GM06990 (cell line): ENCODE measurements around the gene ITFG1.

Experiments
- DNase-seq: peaks from one replicate; pipeline ENCODE4 v3.0.0-alpha.2; 2011; ENCODE audit not compliant: insufficient read length; ENCODE audit errors: extremely low read depth
- H3K27me3 ChIP-seq: replicated peaks from 2 replicates; pipeline ENCODE4 v1.6.0; 2011; ENCODE audit warnings: low read length; ENCODE audit not compliant: control insufficient read depth, insufficient read depth
- H3K36me3 ChIP-seq: 2 replicates; pipeline ENCODE4 v1.5.1; 2011; ENCODE audit warnings: low read length; ENCODE audit not compliant: control insufficient read depth, insufficient read depth
- H3K4me3 ChIP-seq: replicated peaks from 2 replicates; pipeline ENCODE4 v1.5.1; 2011; ENCODE audit warnings: low read depth, mild to moderate bottlenecking, control low read depth, low read length
- TF ChIP-seq, protein P1 (sequence below): IDR thresholded peaks from 2 replicates; pipeline ENCODE4 v1.5.1; 2011; ENCODE audit warnings: low read length, control low read depth, mild to moderate bottlenecking, inconsistent platforms; ENCODE audit not compliant: insufficient read depth, poor library complexity, severe bottlenecking

Gene ITFG1

DNA sequence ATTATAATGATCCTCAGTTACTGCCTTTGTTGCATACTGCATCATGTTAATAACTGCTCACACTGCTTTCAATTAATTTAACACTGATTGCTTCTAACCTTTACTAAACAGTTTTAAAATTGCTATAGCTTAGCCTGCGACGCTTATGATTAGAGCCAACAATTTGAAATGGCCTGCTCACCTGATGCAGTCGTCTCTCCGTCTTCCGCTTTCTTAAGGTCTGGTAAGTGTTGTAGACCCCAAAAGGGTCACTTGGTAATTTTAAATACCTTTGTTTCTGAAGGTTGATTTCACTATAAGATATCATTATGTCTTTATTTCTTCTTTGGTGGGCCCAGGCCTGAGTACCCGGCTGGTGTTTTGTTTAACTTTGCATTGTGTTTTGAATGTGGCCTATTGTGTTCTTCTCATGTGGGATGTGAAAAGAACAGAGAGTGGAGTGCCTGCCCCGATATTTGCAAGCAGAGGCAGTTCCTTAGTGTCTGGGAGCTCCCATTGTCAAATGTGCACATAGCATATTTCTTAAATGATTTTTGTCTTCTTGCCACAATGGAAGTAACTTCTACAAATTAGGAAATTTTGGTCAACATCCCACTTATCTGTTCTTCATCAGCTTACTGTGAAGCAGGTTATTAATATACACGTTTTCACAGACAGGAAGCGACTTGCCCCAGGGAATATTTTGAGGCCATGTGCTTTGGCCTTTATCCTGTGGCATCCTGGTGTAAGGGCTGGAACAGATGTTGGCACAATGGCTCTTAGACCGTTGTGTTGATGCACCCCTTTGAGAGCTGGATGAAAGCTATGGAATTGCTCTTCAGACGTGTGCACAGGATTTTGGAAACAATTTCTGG is 3.1 kb upstream of the ITFG1 start:
- no peak for DNase-seq
- TF ChIP-seq, protein P1, sequence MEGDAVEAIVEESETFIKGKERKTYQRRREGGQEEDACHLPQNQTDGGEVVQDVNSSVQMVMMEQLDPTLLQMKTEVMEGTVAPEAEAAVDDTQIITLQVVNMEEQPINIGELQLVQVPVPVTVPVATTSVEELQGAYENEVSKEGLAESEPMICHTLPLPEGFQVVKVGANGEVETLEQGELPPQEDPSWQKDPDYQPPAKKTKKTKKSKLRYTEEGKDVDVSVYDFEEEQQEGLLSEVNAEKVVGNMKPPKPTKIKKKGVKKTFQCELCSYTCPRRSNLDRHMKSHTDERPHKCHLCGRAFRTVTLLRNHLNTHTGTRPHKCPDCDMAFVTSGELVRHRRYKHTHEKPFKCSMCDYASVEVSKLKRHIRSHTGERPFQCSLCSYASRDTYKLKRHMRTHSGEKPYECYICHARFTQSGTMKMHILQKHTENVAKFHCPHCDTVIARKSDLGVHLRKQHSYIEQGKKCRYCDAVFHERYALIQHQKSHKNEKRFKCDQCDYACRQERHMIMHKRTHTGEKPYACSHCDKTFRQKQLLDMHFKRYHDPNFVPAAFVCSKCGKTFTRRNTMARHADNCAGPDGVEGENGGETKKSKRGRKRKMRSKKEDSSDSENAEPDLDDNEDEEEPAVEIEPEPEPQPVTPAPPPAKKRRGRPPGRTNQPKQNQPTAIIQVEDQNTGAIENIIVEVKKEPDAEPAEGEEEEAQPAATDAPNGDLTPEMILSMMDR: no peak
- Histone ChIP-seq H3K4me3 (no peak overlapping the region; the same call in 1 of the 2 replicates), H3K27me3 (no peaks in the 10 kb centered on the region), H3K36me3 (no peaks in the 10 kb centered on the region)

DNA sequence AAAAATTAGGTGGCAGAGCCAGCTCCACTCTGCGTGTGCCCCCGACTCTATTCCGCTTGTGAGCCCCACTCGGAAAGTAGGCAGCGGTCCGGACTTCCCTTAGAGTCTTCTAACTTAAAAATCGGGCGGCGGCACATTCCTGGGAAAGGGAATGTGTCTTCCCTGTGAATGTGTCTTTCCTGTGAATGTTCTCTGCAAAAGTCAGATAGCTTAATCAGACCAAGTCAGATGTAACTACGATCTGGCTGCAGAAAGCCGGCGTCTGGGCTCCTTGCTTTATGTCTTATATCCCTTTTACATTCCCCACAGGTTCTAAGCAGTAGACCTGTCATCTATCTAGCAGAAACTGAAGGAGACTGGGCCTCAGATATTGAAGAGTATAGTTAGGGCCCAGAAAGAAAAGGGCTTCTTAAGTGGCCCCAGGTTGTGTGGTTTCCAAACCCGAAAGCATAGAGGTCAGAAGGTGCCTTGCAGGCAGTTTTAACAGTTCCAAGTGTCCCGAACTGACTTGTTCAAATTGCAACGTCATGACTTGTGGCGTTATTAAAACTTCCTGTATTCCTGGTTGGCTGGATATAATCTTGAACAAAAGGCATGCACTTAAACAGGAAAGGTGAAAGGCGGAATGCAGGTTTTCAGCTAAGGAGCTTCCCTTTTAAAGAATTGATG is 869 bp upstream of the ITFG1 start:
- Histone ChIP-seq H3K4me3 (peak overlapping the region; percentile 96), H3K36me3 (no peaks in the 10 kb centered on the region), H3K27me3 (no peaks in the 10 kb centered on the region)
- DNase-seq: peak; percentile 23
- TF ChIP-seq, protein P1: no peak

DNA sequence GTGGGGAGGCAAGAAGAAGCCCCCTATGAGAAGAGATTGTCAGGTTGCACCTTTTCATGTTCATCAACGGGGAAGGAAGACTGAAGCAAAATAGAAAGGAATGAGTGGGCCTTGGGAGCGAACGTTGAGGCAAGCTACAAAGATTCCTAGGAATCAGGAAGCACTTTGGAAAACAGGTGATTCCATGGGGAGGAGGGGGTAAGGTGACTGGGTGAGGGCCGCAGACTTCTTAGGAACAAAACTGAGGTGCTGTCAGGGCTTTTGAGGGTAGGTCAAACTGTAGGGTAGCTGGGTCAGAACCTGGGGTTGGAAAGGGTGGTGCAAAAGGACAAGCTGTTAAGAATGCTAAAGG is 528 bp downstream of the ITFG1 start:
- Histone ChIP-seq H3K36me3 (no peaks in the 10 kb centered on the region; the same call in 1 of the 2 replicates), H3K27me3 (no peaks in the 10 kb centered on the region), H3K4me3 (peak overlapping the region; percentile 96)
- DNase-seq: no peak
- TF ChIP-seq, protein P1: no peak

DNA sequence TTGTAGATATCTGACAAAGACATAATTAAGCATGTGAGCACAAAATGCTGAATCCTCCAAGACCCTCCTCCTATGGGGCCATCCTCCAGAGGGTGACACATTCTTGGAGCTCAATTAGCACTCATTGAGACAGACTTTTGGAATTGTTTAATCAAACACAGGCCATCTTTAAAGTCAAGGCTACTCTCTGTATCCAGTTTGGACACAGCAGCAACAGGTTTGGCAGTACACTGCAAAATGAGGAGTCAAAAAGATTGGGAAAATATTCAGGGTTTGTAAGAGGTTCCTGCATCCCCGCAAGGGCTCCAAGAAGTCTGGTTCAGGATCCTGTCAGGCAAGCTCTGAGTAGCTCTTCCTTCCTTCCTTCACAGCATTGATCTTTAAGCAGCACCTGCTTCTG is 1.3 kb downstream of the ITFG1 start:
- TF ChIP-seq, protein P1: no peak
- no peaks in the 10 kb centered on the region; the same call in 1 of the 2 replicates for H3K36me3 ChIP-seq
- DNase-seq: no peak
- H3K4me3 ChIP-seq: peak overlapping the region; percentile 96
- H3K27me3 ChIP-seq: no peaks in the 10 kb centered on the region

DNA sequence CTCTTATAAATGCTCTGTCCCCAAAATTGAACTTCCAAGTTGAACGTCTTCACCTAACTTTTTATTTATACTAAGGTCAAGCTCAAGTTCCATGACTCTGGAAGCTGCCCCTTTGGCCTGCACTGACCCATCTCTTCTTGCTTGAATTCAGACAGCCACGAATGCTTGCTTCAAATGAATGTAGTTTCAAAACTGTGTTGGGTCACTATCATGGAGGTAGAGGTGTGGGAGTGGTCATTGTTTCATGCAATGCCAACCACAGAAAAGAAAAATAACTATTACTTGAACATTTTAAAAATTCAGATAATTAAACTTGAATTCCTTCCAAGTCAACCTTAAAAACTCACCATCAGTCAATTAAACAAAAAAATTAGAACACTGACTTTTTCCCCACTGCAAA is 2.5 kb downstream of the ITFG1 start:
- H3K27me3 ChIP-seq: no peaks in the 10 kb centered on the region
- TF ChIP-seq, protein P1: no peak
- peaks cover 1% of the 10 kb centered on the region for H3K36me3 ChIP-seq
- no peak for DNase-seq
- no peak overlapping the region for H3K4me3 ChIP-seq
